K562 (cell line): ENCODE data around the gene MICALL2.

Experiments used
- CEBPB ChIP-seq: fragments of 450-650 bp; IDR thresholded peaks from 2 replicates; pipeline ENCODE4 v1.6.1; 2016; ENCODE audit warnings: missing genetic modification characterization, missing compliant biosample characterization
- HDAC6 ChIP-seq: IDR thresholded peaks from 2 replicates; pipeline ENCODE4 v1.6.1; 2012; ENCODE audit warnings: low read depth, mild to moderate bottlenecking, control low read depth, inconsistent platforms, low read length, moderate library complexity
- SMAD2 ChIP-seq: fragments of 150-350 bp; IDR thresholded peaks from 2 replicates; pipeline ENCODE4 v1.6.1; 2014; ENCODE audit warnings: low read depth, mild to moderate bottlenecking, low read length
- SRF ChIP-seq, 2 experiments: fragments of 250-450, 450-650 bp in 1 of 2; sonication (Bioruptor Pico) in 1 of 2; sonication (generic) in 1 of 2; formaldehyde crosslinking; IDR thresholded peaks; 2 replicates each; pipeline versions ENCODE4 v1.5.0 to v1.5.1; 2020 to 2022; ENCODE audit warnings: mild to moderate bottlenecking in 1 of 2, missing genetic modification reagents in 1 of 2
- TEAD4 ChIP-seq, 2 experiments: sonication (generic) in 1 of 2; formaldehyde crosslinking in 1 of 2; IDR thresholded peaks; 2 replicates each; pipeline versions ENCODE4 v1.6.1 to v1.8.0; 2012 to 2022; ENCODE audit warnings: borderline replicate concordance in 1 of 2, inconsistent platforms in 1 of 2, low read length in 1 of 2, mild to moderate bottlenecking in 1 of 2, missing genetic modification reagents in 1 of 2
- ZNF561 ChIP-seq: fragments of 450-650 bp; formaldehyde crosslinking; conservative IDR thresholded peaks from 2 replicates; pipeline ENCODE4 v1.4.0; 2020; ENCODE audit warnings: mild to moderate bottlenecking, moderate library complexity
- ZNF589 ChIP-seq: fragments of 200-800 bp; sonication (Bioruptor generic); IDR thresholded peaks from 2 replicates; pipeline ENCODE4 v1.6.1; 2016; ENCODE audit warnings: low read depth, missing genetic modification characterization, missing compliant biosample characterization
- ZNF79 ChIP-seq: fragments of 250-450 bp; sonication (Bioruptor Pico); IDR thresholded peaks from 2 replicates; pipeline ENCODE4 v1.4.0; 2020; ENCODE audit warnings: low read depth, mild to moderate bottlenecking, moderate library complexity
- TF ChIP-seq, protein P1 (sequence below): fragments of 450-650 bp; formaldehyde crosslinking; IDR thresholded peaks from 2 replicates; pipeline ENCODE4 v1.4.0; 2022; ENCODE audit warnings: missing genetic modification characterization
- TF ChIP-seq, protein P2 (sequence below), 2 experiments: fragments of 450-650 bp in 1 of 2; sonication (generic) in 1 of 2; formaldehyde crosslinking in 1 of 2; IDR thresholded peaks; 2 replicates each; pipeline versions ENCODE4 v1.7.1 to v1.9.0; 2016 to 2022; ENCODE audit warnings: inconsistent platforms in 1 of 2, mild to moderate bottlenecking in 1 of 2, missing genetic modification reagents in 1 of 2

DNA sequence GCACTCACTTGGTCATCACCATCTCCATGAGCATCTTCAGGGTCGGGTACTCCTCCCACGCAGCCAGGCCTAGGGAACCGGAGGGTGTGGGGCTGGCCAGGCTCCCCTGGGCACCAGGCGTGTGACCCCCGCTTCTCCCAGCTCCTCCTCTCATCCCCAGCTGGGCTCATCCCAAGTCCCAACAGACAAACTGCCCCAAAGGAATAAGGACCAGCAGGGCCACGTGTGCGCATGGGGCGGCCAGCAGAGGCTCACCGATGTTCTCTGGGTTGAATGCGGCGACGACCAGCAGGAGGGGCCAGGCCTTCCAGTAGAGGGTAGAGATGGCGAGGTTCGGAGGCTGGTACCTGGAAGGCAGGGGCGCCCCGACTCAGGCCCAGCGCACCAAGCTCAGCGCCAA is 30.1 kb upstream of the MICALL2 start:
- TF ChIP-seq TEAD4 (IDR thresholded peaks at IDR 0.05; ENCODE audit: low read length) (no peak), TEAD4 (CRISPR knock-in tag; IDR thresholded peaks at IDR 0.05; ENCODE audit: borderline replicate concordance) (no peak), ZNF589 (CRISPR knock-in tag) (no peak), ZNF561 (CRISPR knock-in tag) (no peak), SRF (CRISPR knock-in tag; IDR thresholded peaks at IDR 0.05) (no peak), CEBPB (tag) (no peak), ZNF79 (CRISPR knock-in tag) (no peak), HDAC6 (no peak), SMAD2 (no peak)
- TF ChIP-seq, protein P1, sequence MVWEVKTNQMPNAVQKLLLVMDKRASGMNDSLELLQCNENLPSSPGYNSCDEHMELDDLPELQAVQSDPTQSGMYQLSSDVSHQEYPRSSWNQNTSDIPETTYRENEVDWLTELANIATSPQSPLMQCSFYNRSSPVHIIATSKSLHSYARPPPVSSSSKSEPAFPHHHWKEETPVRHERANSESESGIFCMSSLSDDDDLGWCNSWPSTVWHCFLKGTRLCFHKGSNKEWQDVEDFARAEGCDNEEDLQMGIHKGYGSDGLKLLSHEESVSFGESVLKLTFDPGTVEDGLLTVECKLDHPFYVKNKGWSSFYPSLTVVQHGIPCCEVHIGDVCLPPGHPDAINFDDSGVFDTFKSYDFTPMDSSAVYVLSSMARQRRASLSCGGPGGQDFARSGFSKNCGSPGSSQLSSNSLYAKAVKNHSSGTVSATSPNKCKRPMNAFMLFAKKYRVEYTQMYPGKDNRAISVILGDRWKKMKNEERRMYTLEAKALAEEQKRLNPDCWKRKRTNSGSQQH (CRISPR knock-in tag): no peak
- TF ChIP-seq, protein P2, sequence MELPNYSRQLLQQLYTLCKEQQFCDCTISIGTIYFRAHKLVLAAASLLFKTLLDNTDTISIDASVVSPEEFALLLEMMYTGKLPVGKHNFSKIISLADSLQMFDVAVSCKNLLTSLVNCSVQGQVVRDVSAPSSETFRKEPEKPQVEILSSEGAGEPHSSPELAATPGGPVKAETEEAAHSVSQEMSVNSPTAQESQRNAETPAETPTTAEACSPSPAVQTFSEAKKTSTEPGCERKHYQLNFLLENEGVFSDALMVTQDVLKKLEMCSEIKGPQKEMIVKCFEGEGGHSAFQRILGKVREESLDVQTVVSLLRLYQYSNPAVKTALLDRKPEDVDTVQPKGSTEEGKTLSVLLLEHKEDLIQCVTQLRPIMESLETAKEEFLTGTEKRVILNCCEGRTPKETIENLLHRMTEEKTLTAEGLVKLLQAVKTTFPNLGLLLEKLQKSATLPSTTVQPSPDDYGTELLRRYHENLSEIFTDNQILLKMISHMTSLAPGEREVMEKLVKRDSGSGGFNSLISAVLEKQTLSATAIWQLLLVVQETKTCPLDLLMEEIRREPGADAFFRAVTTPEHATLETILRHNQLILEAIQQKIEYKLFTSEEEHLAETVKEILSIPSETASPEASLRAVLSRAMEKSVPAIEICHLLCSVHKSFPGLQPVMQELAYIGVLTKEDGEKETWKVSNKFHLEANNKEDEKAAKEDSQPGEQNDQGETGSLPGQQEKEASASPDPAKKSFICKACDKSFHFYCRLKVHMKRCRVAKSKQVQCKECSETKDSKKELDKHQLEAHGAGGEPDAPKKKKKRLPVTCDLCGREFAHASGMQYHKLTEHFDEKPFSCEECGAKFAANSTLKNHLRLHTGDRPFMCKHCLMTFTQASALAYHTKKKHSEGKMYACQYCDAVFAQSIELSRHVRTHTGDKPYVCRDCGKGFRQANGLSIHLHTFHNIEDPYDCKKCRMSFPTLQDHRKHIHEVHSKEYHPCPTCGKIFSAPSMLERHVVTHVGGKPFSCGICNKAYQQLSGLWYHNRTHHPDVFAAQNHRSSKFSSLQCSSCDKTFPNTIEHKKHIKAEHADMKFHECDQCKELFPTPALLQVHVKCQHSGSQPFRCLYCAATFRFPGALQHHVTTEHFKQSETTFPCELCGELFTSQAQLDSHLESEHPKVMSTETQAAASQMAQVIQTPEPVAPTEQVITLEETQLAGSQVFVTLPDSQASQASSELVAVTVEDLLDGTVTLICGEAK (IDR thresholded peaks at IDR 0.05): no peak
- TF ChIP-seq, protein P2 (CRISPR knock-in tag; IDR thresholded peaks at IDR 0.05): no peak
